ENCODE data around the gene PTGER3.

The PTGER3 gene

GRCh38 chr1:70930062-70930461, 117.6 kb downstream of the PTGER3 start:
- no peak for TF ChIP-seq CTCF (IDR thresholded peaks at IDR 0.05; ENCODE audit: low read depth, low read length, missing control alignments)
- no peak for DNase-seq (ENCODE audit: low read depth)
- no peak overlapping the region for H3K4me3 ChIP-seq (ENCODE audit: low read depth, low read length)
- in situ Hi-C loops (cut with HindIII; ENCODE audit: low sequenced_read_pairs): no loop called here

- H3K4me3 ChIP-seq (ENCODE audit: low read depth, low read length): no peak overlapping the region
- in situ Hi-C loops (cut with HindIII; ENCODE audit: low sequenced_read_pairs): no loop called here
- no peak for TF ChIP-seq CTCF (IDR thresholded peaks at IDR 0.05; ENCODE audit: low read depth, low read length, missing control alignments)
- DNase-seq (ENCODE audit: low read depth): no peak
Observed at GRCh38 chr1:70922196-70922595, 125.4 kb downstream of the PTGER3 start.

All from astrocyte of the cerebellum (primary cell).